Measurements from ENCODE around the gene CUX1.

The CUX1 gene

DNA sequence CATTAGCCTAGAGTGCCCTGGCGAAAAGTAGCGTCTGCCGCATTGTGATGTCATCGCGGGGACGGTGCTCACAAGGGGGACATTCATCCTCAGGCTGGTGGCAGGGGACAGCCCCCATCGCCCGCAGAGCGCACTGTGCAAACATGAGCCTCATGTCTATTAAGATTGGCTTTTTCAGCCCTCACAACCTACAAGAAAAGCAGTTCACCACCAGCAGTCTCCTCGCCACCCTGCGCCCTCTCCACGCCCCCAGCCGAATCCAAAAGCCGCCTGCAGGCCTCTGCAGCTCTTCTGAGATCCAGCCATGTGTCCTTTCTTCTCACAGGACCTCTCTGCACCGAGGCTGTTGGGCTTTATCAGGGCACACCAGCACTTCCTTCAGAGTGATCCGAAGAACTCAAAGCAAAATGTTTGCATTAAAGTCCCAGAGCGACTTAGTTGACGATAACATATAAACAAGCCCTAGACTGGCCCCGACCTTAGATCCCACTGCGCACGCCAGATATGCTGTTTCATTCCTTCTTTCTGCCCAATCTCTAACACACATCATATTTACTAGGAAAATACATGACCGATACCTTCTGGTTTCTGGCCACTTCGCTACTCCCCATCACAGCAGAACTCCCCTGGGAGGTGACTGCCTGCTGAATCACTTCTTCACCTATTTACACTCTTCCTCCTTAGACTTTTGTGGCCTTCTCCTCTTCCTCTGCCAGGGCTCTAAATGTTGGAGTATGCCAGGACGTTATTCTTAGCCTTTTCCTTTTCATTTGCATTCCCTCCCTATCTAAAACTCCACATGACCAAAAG is 263.2 kb downstream of the CUX1 start:
- FAIRE-seq, result no peak

DNA sequence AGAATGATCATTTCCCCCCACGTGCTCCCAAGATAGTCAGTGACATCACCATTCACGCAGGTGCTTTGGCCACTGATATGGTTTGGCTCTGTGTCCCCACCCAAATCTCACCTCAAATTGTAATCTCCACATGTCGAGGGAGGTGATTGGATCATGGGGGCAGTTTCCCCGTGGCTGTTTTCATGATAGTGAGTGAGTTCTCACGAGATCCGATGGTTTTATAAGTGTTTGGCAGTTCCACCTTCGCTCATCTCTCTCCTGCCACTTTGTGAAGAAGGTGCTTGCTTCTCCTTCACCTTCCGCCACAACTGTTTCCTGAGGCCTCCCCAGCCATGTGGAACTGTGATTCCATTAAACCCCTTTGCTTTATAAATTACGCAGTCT is 263.8 kb downstream of the CUX1 start:
- no peak for FAIRE-seq

DNA sequence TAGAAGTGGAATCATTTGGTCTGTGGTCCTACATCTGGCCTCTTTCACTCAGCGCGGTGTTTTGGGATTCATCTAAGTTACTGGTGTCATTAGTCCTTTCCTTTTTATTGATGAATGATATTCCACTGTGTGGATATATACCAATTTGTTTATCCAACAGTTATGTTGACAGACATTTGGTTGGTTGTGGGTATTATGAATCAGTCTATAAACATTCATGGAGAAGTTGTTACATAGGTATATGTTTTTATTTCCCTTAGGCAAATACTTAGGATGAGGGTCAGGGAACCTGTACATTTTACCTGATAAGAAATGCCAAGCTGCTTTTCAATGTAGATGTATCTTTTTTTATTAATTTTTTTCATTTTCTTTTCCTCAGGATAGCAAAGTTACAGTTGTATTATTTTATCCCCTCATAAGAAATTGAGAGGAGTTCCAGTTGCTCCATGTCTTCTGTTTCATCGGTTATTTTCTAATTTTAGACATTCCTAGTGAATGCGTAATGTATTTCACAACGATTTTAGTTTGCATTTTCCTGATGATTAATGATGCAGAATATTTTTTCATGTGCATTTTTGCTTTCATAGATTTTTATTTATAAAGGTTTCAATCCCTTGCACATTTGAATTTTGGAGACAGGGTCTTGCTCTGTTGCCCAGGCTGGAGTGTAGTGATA is 265.4 kb downstream of the CUX1 start:
- FAIRE-seq, result no peak

DNA sequence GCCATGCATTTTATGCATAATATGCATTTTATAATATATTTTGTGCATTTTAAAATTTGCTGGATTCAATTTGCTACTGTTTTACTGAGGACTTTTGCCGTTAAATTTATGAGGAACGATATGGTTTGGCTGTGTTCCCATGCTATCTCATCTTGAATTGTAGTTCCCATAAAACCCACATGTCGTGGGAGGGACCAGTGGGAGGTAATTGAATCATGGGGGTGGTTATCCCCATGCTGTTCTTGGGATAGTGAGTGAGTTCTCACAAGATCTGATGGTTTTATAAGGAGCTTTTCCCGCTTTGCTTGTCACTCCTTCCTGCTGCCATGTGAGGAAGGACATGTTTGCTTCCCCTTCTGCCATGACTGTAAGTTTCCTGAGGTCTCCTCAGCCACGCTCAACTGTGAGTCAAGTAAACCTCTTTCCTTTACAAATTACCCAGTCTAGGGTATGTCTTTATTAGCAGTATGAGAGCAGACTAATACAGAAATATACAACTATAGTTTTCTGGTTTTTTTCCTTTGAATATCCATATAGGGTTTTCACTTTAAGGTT is 267.9 kb downstream of the CUX1 start:
- FAIRE-seq, result no peak

DNA sequence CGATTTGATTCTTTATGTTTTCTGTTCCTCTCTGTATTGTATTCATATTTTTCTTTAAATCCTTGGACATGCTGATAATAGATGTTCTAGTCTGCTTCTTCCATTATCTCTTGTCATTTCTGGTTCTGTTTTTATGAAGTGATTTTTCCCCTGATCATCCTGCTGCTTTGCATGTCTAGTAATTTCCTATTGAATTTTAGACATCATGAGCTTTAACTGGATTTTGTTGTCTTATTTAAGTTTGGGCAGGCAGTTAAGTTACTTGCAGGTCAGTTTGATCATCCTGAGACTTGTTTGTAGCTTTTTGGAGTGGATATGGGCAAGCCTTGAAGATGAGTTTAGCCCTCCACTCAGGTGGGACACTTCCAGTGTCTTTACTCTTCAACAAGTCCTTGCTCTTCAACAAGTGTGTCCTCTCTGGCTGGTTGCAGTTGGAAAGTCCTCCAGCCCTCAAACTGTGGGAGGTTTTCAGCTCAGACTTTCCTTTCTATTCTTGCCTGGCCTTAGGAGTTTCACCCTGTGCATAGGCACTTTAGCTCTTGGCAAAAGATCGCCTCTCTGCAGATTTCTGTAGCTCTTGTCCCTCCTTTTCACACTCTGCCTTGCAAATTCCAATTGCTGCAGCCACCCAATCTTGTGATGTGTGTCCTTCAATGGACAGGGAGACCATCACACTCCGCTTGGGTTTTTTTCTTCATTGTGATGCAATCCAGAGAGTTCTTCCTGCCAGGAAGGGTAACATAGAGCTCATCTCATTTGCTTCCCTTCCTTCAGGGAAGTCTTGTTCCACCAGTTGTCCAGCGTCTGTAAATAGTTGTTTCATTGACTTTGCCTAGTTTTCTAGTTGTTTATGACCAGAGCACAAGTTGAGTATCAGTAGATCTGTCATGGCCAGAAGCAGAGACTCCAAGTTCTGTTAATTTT is 272.0 kb downstream of the CUX1 start:
- FAIRE-seq, result no peak

DNA sequence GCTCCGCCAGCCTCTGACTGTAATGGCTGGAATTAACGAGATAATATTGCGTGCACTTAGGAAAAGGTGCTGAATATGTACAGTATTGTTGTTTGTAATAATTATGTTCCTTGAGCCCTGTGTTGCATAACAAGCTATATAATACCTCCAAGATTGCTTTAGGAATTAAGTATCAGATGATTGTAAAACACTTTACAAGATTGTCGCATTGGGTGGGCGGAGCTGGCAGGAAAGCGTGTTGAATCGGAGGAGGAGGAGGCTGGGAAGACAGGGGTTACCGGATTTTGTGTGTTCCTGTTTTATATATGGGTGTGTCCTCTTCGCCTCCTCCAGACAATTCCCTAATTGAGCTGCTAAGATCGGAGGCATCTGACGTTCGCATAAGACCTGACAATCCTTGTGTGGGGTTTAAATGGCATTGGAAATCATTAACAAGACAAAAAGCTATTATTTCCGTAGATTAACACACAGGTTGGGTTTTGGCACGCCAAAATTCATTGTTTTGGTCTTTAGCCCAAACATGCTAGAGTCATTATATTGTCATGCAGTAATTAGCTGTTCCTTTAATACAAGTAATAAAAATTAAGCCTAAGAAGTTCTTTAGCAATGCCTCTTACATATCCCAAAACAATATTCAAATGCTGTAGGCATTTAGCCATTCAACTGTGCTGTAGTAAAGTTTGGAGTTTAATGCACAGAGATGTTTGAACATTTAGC is 276.3 kb downstream of the CUX1 start:
- FAIRE-seq, result no peak

DNA sequence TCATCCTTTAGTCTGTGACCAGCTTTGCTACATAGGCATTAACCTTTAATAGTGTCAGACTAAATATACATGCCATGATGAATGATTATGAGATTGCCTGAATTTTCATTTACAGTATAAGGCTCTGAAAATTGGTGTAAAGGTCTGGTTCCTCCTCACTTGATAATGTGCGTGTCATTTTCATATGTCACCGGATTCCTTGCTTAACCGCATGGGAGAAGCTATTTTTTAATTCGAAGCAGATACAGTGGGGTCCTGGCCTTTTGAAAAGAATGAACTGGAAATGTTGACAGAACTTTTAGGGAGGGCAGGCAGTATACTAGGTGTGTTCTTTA is 276.9 kb downstream of the CUX1 start:
- FAIRE-seq, result no peak

DNA sequence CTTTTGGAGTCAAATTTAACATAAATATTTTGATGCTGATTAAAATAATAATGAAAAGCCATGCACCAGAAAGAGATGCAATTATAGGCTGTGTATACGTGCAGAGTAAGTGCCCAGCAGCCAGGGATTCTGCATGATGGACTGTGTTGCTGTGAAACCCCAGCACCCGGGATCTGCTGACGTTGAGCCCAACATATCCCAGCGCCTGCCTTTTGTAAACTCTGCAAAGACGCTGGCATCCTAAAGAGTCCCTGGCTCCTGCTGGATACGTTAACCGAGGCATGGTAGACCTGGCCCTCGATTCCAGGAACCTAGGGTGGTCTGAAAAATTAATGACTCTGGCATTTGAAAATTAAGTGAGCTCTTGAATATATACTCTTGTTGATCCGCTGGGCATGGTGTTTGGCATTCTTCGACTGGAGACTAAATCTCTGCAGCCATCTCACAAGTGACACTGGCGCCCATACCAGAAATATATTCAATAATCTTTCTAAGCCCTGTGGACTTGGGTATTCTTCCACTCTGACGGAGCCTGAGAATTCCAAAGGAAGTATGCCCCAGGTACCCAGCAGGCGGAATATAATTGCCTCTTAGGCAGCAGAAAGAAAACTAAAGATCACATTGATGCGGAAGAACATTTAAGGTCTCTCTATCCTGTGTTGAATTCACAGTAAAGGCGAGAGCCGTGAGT is 278.0 kb downstream of the CUX1 start:
- no peak for FAIRE-seq

DNA sequence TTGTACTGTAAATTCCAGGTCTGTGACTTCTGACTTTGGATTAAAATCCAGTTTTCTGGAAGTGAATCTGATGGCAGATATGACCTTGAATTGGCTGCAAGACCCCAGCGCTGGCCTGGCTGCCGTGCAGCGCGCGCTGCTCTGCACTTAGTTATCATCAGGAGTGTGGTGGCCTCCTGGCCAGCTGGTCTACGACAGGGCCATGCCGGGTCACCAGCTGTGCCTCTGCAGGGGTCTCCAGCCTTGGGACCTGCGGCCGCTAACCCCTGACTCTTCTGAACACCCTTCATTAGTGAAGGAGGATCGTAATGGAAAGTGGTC is 278.5 kb downstream of the CUX1 start:
- no peak for FAIRE-seq

DNA sequence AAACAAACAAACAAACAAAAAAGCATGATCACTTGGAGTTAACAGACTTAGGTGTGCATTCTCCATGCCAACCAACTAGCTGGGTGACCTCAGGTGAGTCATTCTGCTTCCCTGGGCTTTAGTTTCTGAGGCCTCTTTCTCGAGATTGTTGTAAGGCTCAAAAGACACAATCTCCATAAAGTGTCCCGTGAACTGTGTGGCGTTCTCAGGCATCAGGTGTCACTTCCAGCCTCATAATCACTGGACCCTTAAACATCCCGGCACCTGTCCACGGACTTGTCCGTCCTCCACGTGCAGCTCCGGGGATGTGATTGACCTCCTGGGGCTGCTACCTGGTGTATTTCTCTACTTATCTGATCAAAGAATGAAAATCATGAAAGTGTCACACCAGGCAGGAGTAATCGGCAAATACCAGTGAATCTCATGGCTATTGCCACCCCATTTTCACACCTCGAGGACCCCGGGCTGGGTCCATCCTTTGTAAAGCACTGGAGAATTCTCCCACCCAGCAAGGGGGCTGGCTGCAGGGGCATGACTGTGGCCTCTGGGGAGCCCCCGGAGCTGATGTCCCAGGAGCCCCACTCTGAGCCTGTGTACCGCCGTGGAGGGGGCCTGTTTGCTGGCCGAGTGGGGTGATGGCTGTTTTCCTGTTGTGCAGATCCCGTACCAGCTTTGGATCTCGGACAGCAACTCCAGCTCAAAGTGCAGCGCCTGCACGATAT is 279.4 kb downstream of the CUX1 start:
- no peak for FAIRE-seq

DNA sequence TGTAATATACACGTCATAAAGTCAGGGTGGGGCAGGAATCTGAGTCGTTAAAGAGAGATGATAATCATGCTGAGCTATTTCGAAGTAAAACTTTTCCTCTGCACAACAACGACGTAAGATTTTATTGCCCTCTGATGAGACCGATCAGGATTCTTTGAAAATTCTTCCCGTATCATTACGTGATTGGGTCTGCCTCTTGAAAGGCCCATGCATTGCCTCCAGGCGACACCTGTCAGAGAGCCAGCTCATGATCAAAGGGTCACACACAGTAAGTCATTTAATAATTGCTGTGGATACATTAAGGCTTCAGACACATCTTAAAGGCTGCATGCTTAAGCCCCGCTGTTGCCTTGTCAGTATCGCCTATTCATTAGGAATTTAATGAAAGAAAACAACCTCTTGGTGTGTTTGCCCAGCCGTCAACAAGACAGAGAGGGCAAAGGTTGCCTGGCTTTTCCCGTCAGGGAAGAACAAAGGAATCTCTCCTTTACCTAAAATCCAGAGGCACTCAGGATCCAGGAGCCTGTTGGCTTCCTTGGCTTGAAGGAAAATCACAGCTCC is 280.3 kb downstream of the CUX1 start:
- FAIRE-seq, result no peak

DNA sequence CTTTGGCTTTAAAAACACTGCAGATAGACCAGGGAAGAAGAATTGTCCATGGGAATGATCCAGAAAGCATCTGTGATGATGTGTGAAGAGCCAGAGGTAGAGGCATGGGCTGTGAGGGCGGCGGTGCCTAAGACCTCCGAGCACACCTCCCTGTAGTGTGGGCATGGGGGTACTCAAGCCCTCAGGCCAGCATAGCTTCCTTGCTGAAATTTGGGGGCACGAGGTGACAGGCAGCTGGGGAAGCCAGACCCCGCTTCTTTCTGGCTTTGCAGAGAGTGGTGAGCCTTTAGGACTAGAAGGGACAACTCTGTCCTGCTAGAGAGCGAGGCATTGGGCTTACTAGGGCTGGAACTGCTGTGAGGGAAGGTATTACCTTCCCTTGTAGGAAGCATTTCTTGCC is 281.6 kb downstream of the CUX1 start:
- FAIRE-seq, result no peak

DNA sequence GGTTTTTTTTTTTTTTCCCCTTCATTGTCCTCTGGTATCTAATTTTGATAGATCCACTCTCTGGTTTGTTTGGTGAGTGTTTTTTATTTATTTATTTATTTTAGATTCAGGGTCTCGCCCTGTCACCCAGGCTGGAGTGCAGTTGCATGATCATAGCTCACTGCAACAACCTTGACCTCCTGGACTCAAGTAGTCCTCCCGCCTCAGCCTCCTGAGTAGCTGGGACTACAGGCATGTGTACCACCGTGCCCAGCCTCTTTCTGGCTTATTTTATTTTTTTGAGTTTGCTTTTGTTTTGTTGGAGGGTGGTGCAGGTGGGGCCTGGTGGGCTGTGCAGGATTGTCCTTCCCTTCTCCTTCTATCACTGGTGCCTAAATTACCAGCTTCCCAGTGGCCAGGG is 282.0 kb downstream of the CUX1 start:
- no peak for FAIRE-seq

DNA sequence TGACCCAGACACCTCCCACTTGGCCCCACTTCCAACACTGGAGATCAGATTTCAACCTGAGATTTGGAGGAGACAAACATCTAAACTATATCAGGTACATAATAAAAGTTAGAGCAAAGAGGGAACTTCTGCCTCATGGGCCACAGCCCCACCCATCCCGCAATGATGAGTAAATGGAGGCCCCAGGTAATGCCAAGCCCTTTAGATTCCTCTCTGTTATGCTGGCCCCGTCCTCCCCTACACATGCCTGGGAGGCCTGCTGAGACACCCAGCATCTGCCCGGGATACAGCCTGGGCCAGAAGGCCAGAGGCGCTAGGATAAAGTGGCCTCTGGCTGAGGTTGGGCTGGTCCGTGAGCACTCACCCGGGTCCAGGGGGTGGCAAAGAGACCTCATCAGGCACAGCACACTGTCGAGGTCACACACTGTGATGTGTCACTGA is 283.7 kb downstream of the CUX1 start:
- no peak for FAIRE-seq

DNA sequence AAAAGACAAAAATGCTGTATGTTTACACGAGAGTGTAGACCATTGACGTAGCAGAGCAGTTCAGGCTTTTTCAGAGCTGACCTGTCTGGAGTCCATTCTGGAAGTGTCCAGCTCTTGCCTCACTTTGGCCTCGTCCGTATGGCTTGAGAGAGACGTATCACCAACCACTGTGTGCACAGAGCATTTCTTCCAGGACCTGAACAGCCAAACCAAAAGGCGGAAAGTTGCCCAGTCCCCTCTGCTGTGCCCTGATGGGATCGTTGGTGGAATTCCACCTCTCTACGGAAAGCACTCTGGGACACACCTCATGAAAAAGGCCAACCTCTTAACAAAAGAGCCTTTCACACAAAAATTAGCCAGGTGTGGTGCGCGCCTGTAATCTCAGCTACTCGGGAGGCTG is 284.5 kb downstream of the CUX1 start:
- no peak for FAIRE-seq

DNA sequence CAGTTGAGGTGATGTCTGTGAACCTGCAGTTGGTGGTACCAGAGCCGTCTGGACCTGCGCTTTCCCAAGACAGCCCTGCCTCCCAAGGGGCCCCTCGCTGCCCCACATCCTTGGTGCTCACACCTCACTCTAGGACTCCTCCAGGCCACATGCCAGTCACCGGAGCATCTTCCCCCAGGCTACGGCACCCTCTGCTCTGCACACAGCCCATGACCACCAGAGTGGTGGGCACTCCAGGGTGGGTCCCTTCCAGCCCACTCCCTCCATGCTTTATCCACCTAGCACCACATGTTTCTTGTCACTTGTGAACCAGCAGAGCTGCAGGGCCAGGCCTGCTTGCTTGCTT is 285.6 kb downstream of the CUX1 start:
- FAIRE-seq, result no peak

DNA sequence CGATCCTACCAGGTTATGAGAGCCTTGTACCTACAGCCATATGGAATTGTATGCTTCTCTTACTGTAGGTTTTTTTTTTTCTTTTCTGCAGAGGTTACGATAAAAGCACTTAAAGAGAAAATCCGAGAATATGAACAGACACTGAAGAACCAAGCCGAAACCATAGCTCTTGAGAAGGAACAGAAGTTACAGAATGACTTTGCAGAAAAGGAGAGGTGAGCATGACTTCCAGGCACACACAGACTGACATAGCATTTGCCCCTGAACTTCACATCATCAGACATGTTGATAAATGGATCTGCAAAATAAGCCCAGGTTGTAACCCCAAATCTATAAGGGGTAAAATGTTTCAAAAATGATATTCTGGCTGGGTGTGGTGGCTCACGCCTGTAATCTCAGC is 286.8 kb downstream of the CUX1 start:
- FAIRE-seq, result no peak

DNA sequence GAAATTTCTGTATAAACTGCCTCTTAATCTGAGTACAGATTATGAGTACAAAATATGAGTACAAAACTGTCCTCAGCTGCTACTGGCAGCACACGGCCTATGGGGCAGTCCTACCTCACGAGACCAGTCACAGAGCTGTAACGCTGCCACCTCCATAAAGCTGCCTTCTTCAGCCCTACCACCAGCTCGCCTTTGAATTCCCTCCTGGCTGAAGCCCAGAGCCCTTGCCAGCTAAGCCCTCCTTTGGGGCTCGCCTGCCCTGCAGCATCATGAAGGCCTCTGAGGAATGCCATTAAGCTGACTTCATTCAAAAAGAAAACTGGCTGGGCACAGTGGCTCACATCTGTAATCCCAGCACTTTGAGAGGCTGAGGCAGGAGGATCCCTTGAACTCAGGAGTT is 289.2 kb downstream of the CUX1 start:
- FAIRE-seq, result no peak

DNA sequence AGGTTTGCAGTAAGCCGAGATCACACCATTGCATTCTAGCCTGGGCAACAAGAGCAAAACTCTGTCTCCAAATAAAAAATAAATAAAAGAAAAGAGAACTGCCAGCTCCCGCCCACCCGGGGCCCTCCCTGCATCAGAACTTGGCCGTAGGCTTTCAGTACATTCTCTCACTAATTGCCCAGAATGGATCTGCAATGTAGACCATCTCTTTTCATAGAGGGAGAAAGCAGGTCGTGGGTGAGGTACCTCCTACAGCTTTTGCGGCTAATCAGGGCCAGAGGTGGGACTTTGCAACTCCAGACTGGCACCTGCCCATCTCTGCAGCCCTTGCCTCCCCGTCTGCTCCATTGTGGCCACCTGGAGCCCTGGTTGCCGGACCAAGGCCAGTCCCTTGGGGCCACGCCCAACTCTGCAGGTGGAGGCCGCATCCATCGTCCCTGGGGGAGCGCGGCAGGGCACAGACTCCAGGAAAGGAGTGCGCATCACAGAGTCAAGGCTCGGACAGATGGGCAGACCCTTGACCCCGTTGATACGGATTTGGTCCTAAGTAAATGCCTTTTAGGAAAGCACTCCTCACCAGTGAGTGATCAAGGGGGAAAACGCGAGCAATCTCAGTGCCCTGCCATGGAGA is 290.2 kb downstream of the CUX1 start:
- FAIRE-seq, result no peak
